ENCODE measurements around the gene STK24. TPM values are rescaled to one million over a fixed set of nuclear protein-coding genes. Genes with fewer than 3 reads are reported as not detected.

Gene STK24
- polyA plus RNA-seq, 2 of the 4 experiments (the other 2 are of a cell fraction) = 46.1 to 55.6 TPM

- Histone ChIP-seq H3K9me3 (no peaks in the 10 kb centered on the region), H3K4me2 (no peak overlapping the region), H3K4me3 (no peak overlapping the region), H3K27ac (no peak overlapping the region), H3K4me1 (peaks cover 9% of the 10 kb centered on the region; the same call in 2 of the 3 replicates)
- ChIA-PET CTCF (interaction anchor here (1.0 to 1.5 kb wide), 3 partner anchors 10 to 72 kb away, joined by 3 to 4 read pairs (median 3); no protein-coding TSS in a partner anchor), POLR2A (no interaction called here)
- no peak for TF ChIP-seq BHLHE40 (IDR thresholded peaks at IDR 0.05; ENCODE audit: low read depth, low read length)
- no peak for TF ChIP-seq CHD4 (IDR thresholded peaks at IDR 0.05; ENCODE audit: borderline replicate concordance)
- TF ChIP-seq HES2 (IDR thresholded peaks at IDR 0.05) = no peak
- TF ChIP-seq JUNB (IDR thresholded peaks at IDR 0.05) = no peak
- TF ChIP-seq ZC3H11A (IDR thresholded peaks at IDR 0.05) = no peak
- TF ChIP-seq NFE2L2 (conservative IDR thresholded peaks at IDR 0.05; ENCODE audit: low read length) = no peak
- TF ChIP-seq MAFK (IDR thresholded peaks at IDR 0.05; ENCODE audit: partially characterized antibody) = no peak
- no peak for TF ChIP-seq MAX (IDR thresholded peaks at IDR 0.05)
- TF ChIP-seq JUN (IDR thresholded peaks at IDR 0.05) = no peak
- no peak for TF ChIP-seq ATOH8 (CRISPR knock-in tag; IDR thresholded peaks at IDR 0.05; ENCODE audit: low read depth)
- no peak for TF ChIP-seq ZNF302 (CRISPR knock-in tag; IDR thresholded peaks at IDR 0.05)
- no peak for FAIRE-seq
- no peak for ATAC-seq
- 91% methylated on average over 6 of the region's 6 CpGs for WGBS (ENCODE audit: missing lambda C conversion rate)
- DNase-seq (ENCODE audit: low read depth in 1 of 2, low spot score in 1 of 2) = no peak
Observed at GRCh38 chr13:98517576-98518310, 59.2 kb downstream of the STK24 start.

GRCh38 chr13:98515818-98516465, 61.0 kb downstream of the STK24 start:
- Histone ChIP-seq H3K27ac (no peak overlapping the region), H3K4me3 (no peak overlapping the region), H3K9me3 (no peaks in the 10 kb centered on the region), H3K4me1 (no peaks in the 10 kb centered on the region), H3K4me2 (no peak overlapping the region)
- 86% methylated on average over 4 of the region's 4 CpGs for WGBS (ENCODE audit: missing lambda C conversion rate)
- ChIA-PET CTCF (interaction anchor here (1.5 kb wide), 1 partner anchor 70 kb away, joined by 3 read pairs; no protein-coding TSS in a partner anchor), POLR2A (no interaction called here)
- no peak for ATAC-seq
- no peak for FAIRE-seq
- TF ChIP-seq BHLHE40 (IDR thresholded peaks at IDR 0.05; ENCODE audit: low read depth, low read length) (no peak), ZFP36 (IDR thresholded peaks at IDR 0.05; ENCODE audit: borderline replicate concordance, partially characterized antibody) (no peak), EHF (CRISPR knock-in tag; IDR thresholded peaks at IDR 0.05) (no peak), RAD21 (conservative IDR thresholded peaks at IDR 0.05 in 1 of 2, IDR thresholded peaks at IDR 0.05 in 1 of 2) (no peak), JUNB (IDR thresholded peaks at IDR 0.05) (no peak), NFE2L2 (conservative IDR thresholded peaks at IDR 0.05; ENCODE audit: low read length) (no peak), REST (IDR thresholded peaks at IDR 0.05) (no peak), EP300 (IDR thresholded peaks at IDR 0.05) (no peak), USF2 (IDR thresholded peaks at IDR 0.05) (no peak), GATA3 (IDR thresholded peaks at IDR 0.05; ENCODE audit: borderline replicate concordance) (no peak), ATOH8 (CRISPR knock-in tag; IDR thresholded peaks at IDR 0.05; ENCODE audit: low read depth) (no peak), NR3C1 (IDR thresholded peaks at IDR 0.05) (no peak), PBX3 (IDR thresholded peaks at IDR 0.05) (no peak), HOXA7 (CRISPR knock-in tag; IDR thresholded peaks at IDR 0.05) (no peak), PHF8 (IDR thresholded peaks at IDR 0.05; ENCODE audit: borderline replicate concordance, low read depth) (no peak), POLR2AphosphoS2 (conservative IDR thresholded peaks at IDR 0.05; ENCODE audit: low read length) (no peak)
- DNase-seq (ENCODE audit: low read depth in 1 of 2, low spot score in 1 of 2) = no peak

All from A549 (cell line).